Measurements from ENCODE around the gene FAM107B. TPM values are rescaled to one million over a fixed set of nuclear protein-coding genes. Genes with fewer than 3 reads are reported as not detected.

Gene FAM107B
- total RNA-seq, 1 experiment from 2014 or later: 24.5 TPM

DNA sequence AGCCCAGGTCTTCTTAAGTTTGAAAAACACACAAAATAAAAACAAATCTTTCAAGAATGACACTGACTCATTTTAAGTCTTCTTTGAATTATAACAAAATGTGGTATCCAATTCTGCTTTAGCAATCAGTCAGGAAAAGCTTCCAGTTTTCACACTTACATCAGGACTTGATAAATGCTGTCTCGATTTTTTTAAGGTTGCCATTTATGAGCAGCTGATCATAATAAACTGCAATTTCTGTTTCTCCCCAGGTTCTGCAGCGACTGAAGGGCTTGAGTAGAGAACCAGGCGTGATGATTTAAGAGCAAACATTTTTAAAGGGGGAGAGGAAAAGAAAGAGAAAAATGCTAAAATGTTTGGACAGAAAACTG lies 71.1 kb downstream of the FAM107B start:
- Histone ChIP-seq H3K27ac (ENCODE audit: insufficient read length, low read depth, low read length) (no peak overlapping the region), H2BK120ac (ENCODE audit: low read depth, low read length, poor library complexity, severe bottlenecking) (no peak overlapping the region), H2AFZ (ENCODE audit: low read length) (no peak overlapping the region), H3K18ac (ENCODE audit: insufficient read length, low read depth, low read length) (no peak overlapping the region), H3T11ph (ENCODE audit: low read length) (no peak overlapping the region), H3K79me2 (ENCODE audit: insufficient read depth, low read length) (no peaks in the 10 kb centered on the region), H2BK5ac (ENCODE audit: insufficient read length, low read length) (no peak overlapping the region), H4K91ac (ENCODE audit: insufficient read length, low read depth, low read length) (no peak overlapping the region), H3K4me2 (ENCODE audit: insufficient read depth, insufficient read length, low read length) (no peak overlapping the region), H3K23me2 (ENCODE audit: insufficient read length, low read depth, low read length, poor library complexity, severe bottlenecking) (no peaks in the 10 kb centered on the region), H3K4me1 (ENCODE audit: insufficient read depth, low read length) (no peaks in the 10 kb centered on the region; the same call in 1 of the 2 replicates), H2BK20ac (ENCODE audit: low read depth, low read length, poor library complexity, severe bottlenecking) (no peak overlapping the region), H4K5ac (ENCODE audit: insufficient read length, low read depth, low read length) (no peak overlapping the region), H3K9ac (ENCODE audit: extremely low read depth, insufficient read length, low read length) (no peak overlapping the region), H3K56ac (ENCODE audit: insufficient read length, low read depth, low read length) (no peak overlapping the region), H3K14ac (ENCODE audit: insufficient read depth, low read length) (no peak overlapping the region), H2AK5ac (ENCODE audit: insufficient read length, low read length) (no peak overlapping the region), H2BK15ac (ENCODE audit: low read depth, low read length) (no peak overlapping the region), H3K9me3 (ENCODE audit: control insufficient read depth, low read depth, low read length) (no peaks in the 10 kb centered on the region), H3K4ac (ENCODE audit: low read depth, low read length) (no peak overlapping the region), H2BK12ac (ENCODE audit: insufficient read length, low read depth, low read length) (no peak overlapping the region), H3K23ac (ENCODE audit: insufficient read length, low read depth, low read length) (no peak overlapping the region), H3K79me1 (ENCODE audit: insufficient read depth, low read depth, low read length, poor library complexity, severe bottlenecking) (no peaks in the 10 kb centered on the region), H3K27me3 (ENCODE audit: insufficient read depth, low read length) (no peaks in the 10 kb centered on the region), H4K20me1 (ENCODE audit: control insufficient read depth, insufficient read depth, insufficient read length) (no peaks in the 10 kb centered on the region), H4K8ac (replicated peaks; ENCODE audit: insufficient read length, low read depth, low read length) (no peak overlapping the region)
- H3K36me3 Mint-ChIP-seq (ENCODE audit: insufficient read depth in 1 of 3, low read depth in 3 of 3): peaks cover 0 to 7% (median 7%) of the 10 kb centered on the region in 3 experiments; a peak in 5 of 7 replicates
- no peak for TF ChIP-seq CTCF (conservative IDR thresholded peaks at IDR 0.05)
- H3K9me3 Mint-ChIP-seq: peaks cover 5 to 10% of the 10 kb centered on the region in 2 experiments
- WGBS (ENCODE audit: extremely low coverage, insufficient read length, low lambda C conversion rate): no CpG with 5 or more reads among the region's 3 CpGs
- H3K4me3 Mint-ChIP-seq: no peak overlapping the region
- H3K4me1 Mint-ChIP-seq: peaks cover 31 to 35% of the 10 kb centered on the region in 2 experiments
- DNase-seq: no peak
- H3K27me3 Mint-ChIP-seq (ENCODE audit: low read depth): peaks cover 3% of the 10 kb centered on the region; the same call in 1 of the 2 replicates
- no peak overlapping the region; a peak in 1 of 7 replicates for H3K27ac Mint-ChIP-seq

Data from H9 (cell line).